H9 (cell line): ENCODE measurements around the gene CLRN1. TPM values are rescaled to one million over a fixed set of nuclear protein-coding genes. Genes with fewer than 3 reads are reported as not detected.

Experiments used
- DNase-seq: peaks from one replicate; pipeline ENCODE4 v3.0.0-alpha.2; 2017
- H2AFZ ChIP-seq: one replicate; pipeline ENCODE4 v1.6.1; 2013; ENCODE audit warnings: mild to moderate bottlenecking, low read length, control low read depth, moderate library complexity
- H2AK5ac ChIP-seq: 2 replicates; pipeline ENCODE4 v1.6.1; 2013; ENCODE audit warnings: low read length, control low read depth, mixed read lengths; ENCODE audit not compliant: insufficient read length
- H2BK120ac ChIP-seq: one replicate; pipeline ENCODE4 v1.6.1; 2013; ENCODE audit warnings: low read depth, mild to moderate bottlenecking, low read length, control low read depth, inconsistent platforms; ENCODE audit not compliant: poor library complexity, severe bottlenecking
- H2BK12ac ChIP-seq: 2 replicates; pipeline ENCODE4 v1.6.1; 2013; ENCODE audit warnings: low read length, control low read depth, mixed read lengths, low read depth; ENCODE audit not compliant: insufficient read length
- H2BK15ac ChIP-seq: 2 replicates; pipeline ENCODE4 v1.6.1; 2013; ENCODE audit warnings: low read depth, low read length, control low read depth
- H2BK20ac ChIP-seq: one replicate; pipeline ENCODE4 v1.6.1; 2013; ENCODE audit warnings: low read depth, mild to moderate bottlenecking, low read length, control low read depth, inconsistent platforms; ENCODE audit not compliant: poor library complexity, severe bottlenecking
- H2BK5ac ChIP-seq: 2 replicates; pipeline ENCODE4 v1.6.1; 2013; ENCODE audit warnings: low read length, control low read depth, mixed read lengths; ENCODE audit not compliant: insufficient read length
- H3K14ac ChIP-seq: 2 replicates; pipeline ENCODE4 v1.6.1; 2013; ENCODE audit warnings: low read length, control low read depth; ENCODE audit not compliant: insufficient read depth
- H3K18ac ChIP-seq: 2 replicates; pipeline ENCODE4 v1.6.1; 2013; ENCODE audit warnings: low read depth, mild to moderate bottlenecking, mixed read lengths, low read length, control low read depth; ENCODE audit not compliant: insufficient read length
- H3K23ac ChIP-seq: 2 replicates; pipeline ENCODE4 v1.6.1; 2013; ENCODE audit warnings: low read length, control low read depth, mixed read lengths, low read depth; ENCODE audit not compliant: insufficient read length
- H3K23me2 ChIP-seq: 2 replicates; pipeline ENCODE4 v1.6.1; 2013; ENCODE audit warnings: low read depth, mild to moderate bottlenecking, mixed read lengths, low read length, control low read depth; ENCODE audit not compliant: insufficient read length, poor library complexity, severe bottlenecking
- H3K27ac ChIP-seq: 2 replicates; pipeline ENCODE4 v1.5.1; 2013; ENCODE audit warnings: low read length, control low read depth, mixed read lengths, low read depth; ENCODE audit not compliant: insufficient read length
- H3K27me3 ChIP-seq: 2 replicates; pipeline ENCODE4 v1.6.1; 2013; ENCODE audit warnings: low read length, control low read depth, inconsistent platforms; ENCODE audit not compliant: insufficient read depth
- H3K4ac ChIP-seq: 2 replicates; pipeline ENCODE4 v1.6.1; 2013; ENCODE audit warnings: low read depth, mild to moderate bottlenecking, control low read depth, inconsistent platforms, low read length, moderate library complexity
- H3K4me1 ChIP-seq: 2 replicates; pipeline ENCODE4 v1.6.1; 2013; ENCODE audit warnings: low read length, control low read depth, inconsistent platforms; ENCODE audit not compliant: insufficient read depth
- H3K4me2 ChIP-seq: 2 replicates; pipeline ENCODE4 v1.6.1; 2013; ENCODE audit warnings: low read length, control low read depth, mixed read lengths; ENCODE audit not compliant: insufficient read length, insufficient read depth
- H3K56ac ChIP-seq: 2 replicates; pipeline ENCODE4 v1.6.1; 2013; ENCODE audit warnings: low read depth, mild to moderate bottlenecking, mixed read lengths, low read length, control low read depth; ENCODE audit not compliant: insufficient read length
- H3K79me1 ChIP-seq: 2 replicates; pipeline ENCODE4 v1.6.1; 2013; ENCODE audit warnings: low read depth, mild to moderate bottlenecking, moderate library complexity, low read length, control low read depth, inconsistent platforms; ENCODE audit not compliant: insufficient read depth, poor library complexity, severe bottlenecking
- H3K79me2 ChIP-seq: 2 replicates; pipeline ENCODE4 v1.6.1; 2013; ENCODE audit warnings: low read length, control low read depth, inconsistent platforms; ENCODE audit not compliant: insufficient read depth
- H3K9ac ChIP-seq: 2 replicates; pipeline ENCODE4 v1.6.1; 2013; ENCODE audit warnings: low read length, control low read depth, mixed read lengths; ENCODE audit not compliant: insufficient read length; ENCODE audit errors: extremely low read depth
- H3K9me3 ChIP-seq: one replicate; pipeline ENCODE4 v1.6.1; 2013; ENCODE audit warnings: low read depth, low read length, inconsistent platforms; ENCODE audit not compliant: control insufficient read depth
- H3T11ph ChIP-seq: one replicate; pipeline ENCODE4 v1.6.1; 2013; ENCODE audit warnings: mild to moderate bottlenecking, low read length, control low read depth, inconsistent platforms
- H4K20me1 ChIP-seq: one replicate; pipeline ENCODE4 v1.6.1; 2013; ENCODE audit not compliant: control insufficient read depth, insufficient read length, insufficient read depth
- H4K5ac ChIP-seq: 2 replicates; pipeline ENCODE4 v1.6.1; 2013; ENCODE audit warnings: low read depth, mild to moderate bottlenecking, mixed read lengths, low read length, control low read depth; ENCODE audit not compliant: insufficient read length
- H4K8ac ChIP-seq: replicated peaks from 2 replicates; pipeline ENCODE4 v1.6.1; 2013; ENCODE audit warnings: low read length, control low read depth, mixed read lengths, low read depth; ENCODE audit not compliant: insufficient read length
- H4K91ac ChIP-seq: 2 replicates; pipeline ENCODE4 v1.6.1; 2013; ENCODE audit warnings: low read depth, mild to moderate bottlenecking, moderate library complexity, mixed read lengths, low read length, control low read depth; ENCODE audit not compliant: insufficient read length
- H3K27ac Mint-ChIP-seq, 3 experiments: 2 replicates in 2 of 3; 3 replicates in 1 of 3; pipeline ENCODE4 v1.8.0; 2020 to 2021; ENCODE audit warnings: mixed read lengths in 3 of 3, mild to moderate bottlenecking in 1 of 3, moderate library complexity in 1 of 3
- H3K27me3 Mint-ChIP-seq: 2 replicates; pipeline ENCODE4 v1.8.0; 2021; ENCODE audit warnings: low read depth, mild to moderate bottlenecking, moderate library complexity, mixed read lengths
- H3K36me3 Mint-ChIP-seq, 3 experiments: 2 replicates in 2 of 3; 3 replicates in 1 of 3; pipeline ENCODE4 v1.8.0; 2020 to 2021; ENCODE audit warnings: low read depth in 3 of 3, mixed read lengths in 3 of 3; ENCODE audit not compliant: insufficient read depth in 1 of 3
- H3K4me1 Mint-ChIP-seq, 2 experiments: 2 replicates each; pipeline ENCODE4 v1.8.0; 2020; ENCODE audit warnings: mixed read lengths in 2 of 2
- H3K4me3 Mint-ChIP-seq, 2 experiments: 2 replicates in 1 of 2; 3 replicates in 1 of 2; pipeline ENCODE4 v1.8.0; 2020 to 2021; ENCODE audit warnings: mild to moderate bottlenecking in 2 of 2, mixed read lengths in 2 of 2, moderate library complexity in 1 of 2
- H3K9me3 Mint-ChIP-seq, 2 experiments: 2 replicates in 1 of 2; 3 replicates in 1 of 2; pipeline ENCODE4 v1.8.0; 2020; ENCODE audit warnings: mild to moderate bottlenecking in 2 of 2, mixed read lengths in 2 of 2, moderate library complexity in 1 of 2
- WGBS: extraction: QIAGEN DNeasy Blood & Tissue Kit; methylation state at CpG from one replicate; pipeline ENCODE4 v1.1.7; 2013; ENCODE audit warnings: missing lambda C conversion rate, low lambda C conversion rate, mixed read lengths; ENCODE audit not compliant: insufficient read length; ENCODE audit errors: extremely low coverage; 5-methylcytosine and 5-hydroxymethylcytosine counted together
- total RNA-seq: library from RNA; stranded (reverse); gene quantifications from 2 replicates; pipeline ENCODE4 v1.2.1, GENCODE V29; 2021
- TF ChIP-seq, protein P1 (sequence below): fragments of 200-600 bp; sonication (generic); conservative IDR thresholded peaks from 3 replicates; pipeline ENCODE4 v1.8.0; 2021; ENCODE audit warnings: antibody characterized with exemption, mild to moderate bottlenecking

CLRN1 gene
- total RNA-seq, 1 experiment from 2014 or later, result not detected

DNA sequence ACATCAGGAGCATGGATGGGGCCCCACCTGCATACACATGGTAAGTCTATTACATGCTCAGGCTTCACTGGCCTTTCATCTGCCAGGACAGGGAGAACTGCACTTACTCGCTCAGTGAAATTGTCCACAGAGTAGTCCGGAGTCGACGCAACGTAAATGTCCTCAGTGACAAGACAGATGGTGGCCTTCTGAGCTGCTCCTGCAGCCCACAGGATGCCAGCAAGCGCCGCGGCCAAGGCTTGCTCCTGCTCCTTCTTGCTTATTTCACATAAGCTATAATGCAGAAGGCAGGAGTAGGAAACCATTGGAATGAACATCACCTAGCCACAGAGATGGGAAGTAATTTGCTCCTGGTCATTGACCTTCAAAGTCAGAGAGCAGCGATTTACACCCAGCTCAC lies 81.7 kb downstream of the CLRN1 start:
- H3K27me3 Mint-ChIP-seq, result peaks cover 2% of the 10 kb centered on the region; the same call in 1 of the 2 replicates
- no peak overlapping the region for H4K5ac ChIP-seq

More for the DNA sequence above, 81.7 kb downstream of the CLRN1 start:
- Histone ChIP-seq H3K27me3 (no peaks in the 10 kb centered on the region), H3K9me3 (no peaks in the 10 kb centered on the region), H4K8ac (no peak overlapping the region), H3T11ph (no peak overlapping the region), H3K4me1 (no peaks in the 10 kb centered on the region), H3K4me2 (no peak overlapping the region), H3K56ac (no peak overlapping the region), H2AFZ (no peak overlapping the region), H2BK5ac (no peak overlapping the region), H3K14ac (no peak overlapping the region), H3K23me2 (no peaks in the 10 kb centered on the region), H3K4ac (no peak overlapping the region), H3K23ac (no peak overlapping the region), H3K79me2 (no peaks in the 10 kb centered on the region), H3K18ac (no peak overlapping the region), H3K27ac (no peak overlapping the region), H3K9ac (no peak overlapping the region), H2BK120ac (no peak overlapping the region), H2AK5ac (no peak overlapping the region), H4K20me1 (no peaks in the 10 kb centered on the region), H2BK12ac (no peak overlapping the region), H2BK15ac (no peak overlapping the region), H4K91ac (no peak overlapping the region), H3K79me1 (no peaks in the 10 kb centered on the region), H2BK20ac (no peak overlapping the region)
- DNase-seq, result no peak
- no peak overlapping the region for H3K27ac Mint-ChIP-seq
- peaks cover 0 to 4% (median 2%) of the 10 kb centered on the region in 3 experiments; a peak in 2 of 7 replicates for H3K36me3 Mint-ChIP-seq
- no peaks in the 10 kb centered on the region for H3K4me1 Mint-ChIP-seq
- TF ChIP-seq, protein P1, sequence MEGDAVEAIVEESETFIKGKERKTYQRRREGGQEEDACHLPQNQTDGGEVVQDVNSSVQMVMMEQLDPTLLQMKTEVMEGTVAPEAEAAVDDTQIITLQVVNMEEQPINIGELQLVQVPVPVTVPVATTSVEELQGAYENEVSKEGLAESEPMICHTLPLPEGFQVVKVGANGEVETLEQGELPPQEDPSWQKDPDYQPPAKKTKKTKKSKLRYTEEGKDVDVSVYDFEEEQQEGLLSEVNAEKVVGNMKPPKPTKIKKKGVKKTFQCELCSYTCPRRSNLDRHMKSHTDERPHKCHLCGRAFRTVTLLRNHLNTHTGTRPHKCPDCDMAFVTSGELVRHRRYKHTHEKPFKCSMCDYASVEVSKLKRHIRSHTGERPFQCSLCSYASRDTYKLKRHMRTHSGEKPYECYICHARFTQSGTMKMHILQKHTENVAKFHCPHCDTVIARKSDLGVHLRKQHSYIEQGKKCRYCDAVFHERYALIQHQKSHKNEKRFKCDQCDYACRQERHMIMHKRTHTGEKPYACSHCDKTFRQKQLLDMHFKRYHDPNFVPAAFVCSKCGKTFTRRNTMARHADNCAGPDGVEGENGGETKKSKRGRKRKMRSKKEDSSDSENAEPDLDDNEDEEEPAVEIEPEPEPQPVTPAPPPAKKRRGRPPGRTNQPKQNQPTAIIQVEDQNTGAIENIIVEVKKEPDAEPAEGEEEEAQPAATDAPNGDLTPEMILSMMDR, result no peak
- peaks cover 0 to 3% of the 10 kb centered on the region in 2 experiments; a peak in 3 of 5 replicates for H3K9me3 Mint-ChIP-seq
- no peak overlapping the region for H3K4me3 Mint-ChIP-seq
- WGBS, result no CpG with 5 or more reads among the region's 9 CpGs
